DND-41 (cell line): Measurements from ENCODE around the gene KANTR.

Experiments used
- ATAC-seq: fragments of 200-7000 bp; cut with Tn5 transposase; 3 replicates; pipeline ENCODE4 v1.9.1; 2021; ENCODE audit warnings: low read depth; ENCODE audit not compliant: insufficient read depth
- DNase-seq: peaks from one replicate; pipeline ENCODE4 v3.0.0-alpha.2; 2020
- H2AFZ ChIP-seq: 2 replicates; pipeline ENCODE4 v1.6.0; 2012; ENCODE audit warnings: low read depth, low read length
- H3K27ac ChIP-seq: 2 replicates; pipeline ENCODE4 v1.5.1; 2012; ENCODE audit warnings: low read length, inconsistent platforms
- H3K27me3 ChIP-seq: fragments of 200-600 bp; sonication (generic); 2 replicates; pipeline ENCODE4 v1.6.0; 2012; ENCODE audit warnings: low read length, mild to moderate bottlenecking, inconsistent platforms; ENCODE audit not compliant: insufficient read depth, poor library complexity
- H3K36me3 ChIP-seq: 2 replicates; pipeline ENCODE4 v1.5.1; 2012; ENCODE audit warnings: low read length, inconsistent platforms; ENCODE audit not compliant: insufficient read depth
- H3K4me1 ChIP-seq: 2 replicates; pipeline ENCODE4 v1.5.1; 2012; ENCODE audit warnings: mild to moderate bottlenecking, low read length; ENCODE audit not compliant: insufficient read depth
- H3K4me2 ChIP-seq: 2 replicates; pipeline ENCODE4 v1.6.0; 2012; ENCODE audit warnings: mild to moderate bottlenecking, moderate library complexity, low read length, inconsistent platforms; ENCODE audit not compliant: insufficient read depth
- H3K4me3 ChIP-seq, 2 experiments: fragments of 200-600 bp in 1 of 2; shearing (Covaris generic) in 1 of 2; 2 replicates each; pipeline ENCODE4 v1.5.1; 2012 to 2016; ENCODE audit warnings: inconsistent platforms in 2 of 2, low read length in 2 of 2, mild to moderate bottlenecking in 2 of 2, low read depth in 1 of 2, moderate library complexity in 1 of 2
- H3K79me2 ChIP-seq: 2 replicates; pipeline ENCODE4 v1.6.0; 2012; ENCODE audit warnings: low read length, inconsistent platforms; ENCODE audit not compliant: insufficient read depth
- H3K9ac ChIP-seq: 2 replicates; pipeline ENCODE4 v1.6.0; 2012; ENCODE audit warnings: low read depth, mild to moderate bottlenecking, inconsistent platforms, low read length, moderate library complexity
- H3K9me3 ChIP-seq: 2 replicates; pipeline ENCODE4 v1.5.1; 2012; ENCODE audit warnings: low read length, moderate library complexity, mild to moderate bottlenecking, inconsistent platforms; ENCODE audit not compliant: insufficient read depth, severe bottlenecking
- H4K20me1 ChIP-seq: 2 replicates; pipeline ENCODE4 v1.6.0; 2012; ENCODE audit warnings: low read length; ENCODE audit not compliant: insufficient read depth
- EZH2 ChIP-seq: IDR thresholded peaks from 3 replicates; pipeline ENCODE4 v1.6.1; 2012; ENCODE audit warnings: borderline replicate concordance, low read depth, mild to moderate bottlenecking, moderate library complexity, low read length, inconsistent platforms; ENCODE audit not compliant: severe bottlenecking
- TF ChIP-seq, protein P1 (sequence below): IDR thresholded peaks from 2 replicates; pipeline ENCODE4 v1.5.1; 2012; ENCODE audit warnings: borderline replicate concordance, low read length, moderate library complexity, mild to moderate bottlenecking; ENCODE audit not compliant: poor library complexity, severe bottlenecking; ENCODE audit errors: extremely low read depth

The KANTR gene

DNA sequence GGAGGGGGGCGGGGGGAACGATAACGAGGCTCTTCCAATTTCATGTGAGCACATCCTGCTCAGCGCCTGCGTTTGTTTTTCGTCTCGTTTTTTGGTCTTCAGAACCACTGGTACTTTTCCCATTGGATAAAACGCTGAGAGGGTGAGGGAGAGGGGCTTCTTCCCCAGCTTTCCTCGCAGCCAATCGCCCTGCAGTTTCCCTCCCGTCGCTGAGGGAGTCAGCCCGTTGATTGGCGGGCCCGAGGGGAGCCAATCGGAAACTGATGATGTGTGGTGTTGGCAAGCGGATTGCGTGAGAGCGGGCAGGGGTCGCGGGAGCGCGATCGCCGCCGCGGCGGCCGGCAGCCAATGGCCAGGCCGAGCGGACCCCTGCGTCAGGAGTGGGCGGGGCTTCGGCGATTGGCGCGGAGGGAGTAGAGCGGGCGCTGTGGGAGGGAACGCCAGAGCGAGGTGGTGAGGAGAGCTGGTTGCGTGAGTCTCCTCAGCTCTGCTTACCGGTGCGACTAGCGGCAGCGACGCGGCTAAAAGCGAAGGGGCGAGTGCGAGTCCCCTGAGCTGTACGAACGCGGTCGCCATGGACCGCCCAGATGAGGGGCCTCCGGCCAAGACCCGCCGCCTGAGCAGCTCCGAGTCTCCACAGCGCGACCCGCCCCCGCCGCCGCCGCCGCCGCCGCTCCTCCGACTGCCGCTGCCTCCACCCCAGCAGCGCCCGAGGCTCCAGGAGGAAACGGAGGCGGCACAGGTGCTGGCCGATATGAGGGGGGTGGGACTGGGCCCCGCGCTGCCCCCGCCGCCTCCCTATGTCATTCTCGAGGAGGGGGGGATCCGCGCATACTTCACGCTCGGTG lies 11.8 kb upstream of the KANTR start, which contains the start of gene TSPYL2:
Gene TSPYL2, plus strand, starts transcription at position 443 of the 848 bp plus-strand sequence. Its CDS starts 132 bp downstream, at position 575.
- H3K4me3 ChIP-seq, result peak within 1 kb of the TSS; percentile 49 to 75; a peak in 3 of 4 replicates

DNA sequence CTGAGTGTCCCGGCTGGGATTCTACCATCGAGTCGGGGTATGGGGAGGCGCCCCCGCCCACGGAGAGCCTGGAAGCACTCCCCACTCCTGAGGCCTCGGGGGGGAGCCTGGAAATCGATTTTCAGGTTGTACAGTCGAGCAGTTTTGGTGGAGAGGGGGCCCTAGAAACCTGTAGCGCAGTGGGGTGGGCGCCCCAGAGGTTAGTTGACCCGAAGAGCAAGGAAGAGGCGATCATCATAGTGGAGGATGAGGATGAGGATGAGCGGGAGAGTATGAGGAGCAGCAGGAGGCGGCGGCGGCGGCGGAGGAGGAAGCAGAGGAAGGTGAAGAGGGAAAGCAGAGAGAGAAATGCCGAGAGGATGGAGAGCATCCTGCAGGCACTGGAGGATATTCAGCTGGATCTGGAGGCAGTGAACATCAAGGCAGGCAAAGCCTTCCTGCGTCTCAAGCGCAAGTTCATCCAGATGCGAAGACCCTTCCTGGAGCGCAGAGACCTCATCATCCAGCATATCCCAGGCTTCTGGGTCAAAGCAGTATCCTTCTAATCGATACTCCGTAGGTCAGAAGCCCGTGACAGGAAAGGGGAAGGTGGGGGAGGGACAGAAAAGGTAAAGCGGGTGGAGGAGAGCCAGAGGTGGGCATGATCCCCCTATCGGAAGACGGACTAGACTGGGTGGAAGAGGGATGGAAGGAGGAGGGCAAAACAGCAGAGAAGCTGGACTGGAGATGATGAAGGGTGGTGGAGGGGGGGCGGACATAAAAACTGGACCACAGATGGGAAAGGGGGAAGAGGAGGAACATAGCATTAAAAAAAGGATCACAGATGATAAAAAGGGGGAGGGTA lies 10.9 kb upstream of the KANTR start:
- H3K36me3 ChIP-seq, result peaks cover 34% of the 10 kb centered on the region
- peak overlapping the region; percentile 78 for H3K27ac ChIP-seq
- ATAC-seq (no peak), DNase-seq (no peak)
- H3K4me2 ChIP-seq, result peak overlapping the region; percentile 94
- H3K4me3 ChIP-seq, result peak overlapping the region; percentile 49 to 75; a peak in 3 of 4 replicates
- peaks cover 8% of the 10 kb centered on the region for H4K20me1 ChIP-seq
- no peak for TF ChIP-seq EZH2
- TF ChIP-seq, protein P1, sequence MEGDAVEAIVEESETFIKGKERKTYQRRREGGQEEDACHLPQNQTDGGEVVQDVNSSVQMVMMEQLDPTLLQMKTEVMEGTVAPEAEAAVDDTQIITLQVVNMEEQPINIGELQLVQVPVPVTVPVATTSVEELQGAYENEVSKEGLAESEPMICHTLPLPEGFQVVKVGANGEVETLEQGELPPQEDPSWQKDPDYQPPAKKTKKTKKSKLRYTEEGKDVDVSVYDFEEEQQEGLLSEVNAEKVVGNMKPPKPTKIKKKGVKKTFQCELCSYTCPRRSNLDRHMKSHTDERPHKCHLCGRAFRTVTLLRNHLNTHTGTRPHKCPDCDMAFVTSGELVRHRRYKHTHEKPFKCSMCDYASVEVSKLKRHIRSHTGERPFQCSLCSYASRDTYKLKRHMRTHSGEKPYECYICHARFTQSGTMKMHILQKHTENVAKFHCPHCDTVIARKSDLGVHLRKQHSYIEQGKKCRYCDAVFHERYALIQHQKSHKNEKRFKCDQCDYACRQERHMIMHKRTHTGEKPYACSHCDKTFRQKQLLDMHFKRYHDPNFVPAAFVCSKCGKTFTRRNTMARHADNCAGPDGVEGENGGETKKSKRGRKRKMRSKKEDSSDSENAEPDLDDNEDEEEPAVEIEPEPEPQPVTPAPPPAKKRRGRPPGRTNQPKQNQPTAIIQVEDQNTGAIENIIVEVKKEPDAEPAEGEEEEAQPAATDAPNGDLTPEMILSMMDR, result no peak
- peaks cover 20% of the 10 kb centered on the region for H3K79me2 ChIP-seq
- peak overlapping the region; percentile 78 for H3K9ac ChIP-seq
- peak overlapping the region; percentile 68 for H2AFZ ChIP-seq
- H3K27me3 ChIP-seq, result no peaks in the 10 kb centered on the region
- peaks cover 19% of the 10 kb centered on the region for H3K4me1 ChIP-seq
- no peaks in the 10 kb centered on the region for H3K9me3 ChIP-seq

More for the DNA sequence above, 11.8 kb upstream of the KANTR start, which contains the start of gene TSPYL2:
- DNase-seq (peak; percentile 94), ATAC-seq (peak; percentile 91)
- peaks cover 8% of the 10 kb centered on the region for H4K20me1 ChIP-seq
- peaks cover 19% of the 10 kb centered on the region for H3K4me1 ChIP-seq
- H3K27ac ChIP-seq, result peak within 1 kb of the TSS; percentile 78
- H3K9me3 ChIP-seq, result no peaks in the 10 kb centered on the region
- H3K79me2 ChIP-seq, result peaks cover 20% of the 10 kb centered on the region
- H3K36me3 ChIP-seq, result peaks cover 31% of the 10 kb centered on the region
- peak within 1 kb of the TSS; percentile 78 for H3K9ac ChIP-seq
- peak within 1 kb of the TSS; percentile 68 for H2AFZ ChIP-seq
- no peaks in the 10 kb centered on the region for H3K27me3 ChIP-seq
- H3K4me2 ChIP-seq, result peak within 1 kb of the TSS; percentile 94
- TF ChIP-seq EZH2, result no peak
- TF ChIP-seq, protein P1, result no peak

DNA sequence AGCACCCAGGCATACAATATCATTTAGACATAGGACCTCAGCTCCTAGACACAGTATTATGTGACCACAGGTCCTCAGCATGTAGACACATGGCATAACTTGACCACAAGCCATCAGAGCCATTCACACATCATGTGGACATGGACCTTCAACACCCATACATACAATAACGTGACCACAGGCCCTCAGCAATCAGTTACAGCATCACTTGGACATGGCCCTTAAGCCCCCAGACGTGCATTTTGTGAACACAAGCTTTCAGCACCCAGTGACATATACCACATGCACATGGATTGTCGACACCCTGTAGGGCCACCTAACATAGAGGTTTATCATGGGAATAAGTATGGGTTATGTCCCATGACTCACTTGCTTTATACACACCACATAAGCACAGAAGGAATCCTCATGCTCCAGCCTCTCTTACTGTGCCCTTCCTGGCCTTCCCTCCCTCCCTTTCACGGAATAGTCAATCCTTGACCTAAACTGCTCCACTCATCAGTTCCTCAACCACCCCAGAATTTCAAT lies 9.8 kb upstream of the KANTR start:
- H2AFZ ChIP-seq, result no peak overlapping the region
- H3K27ac ChIP-seq, result no peak overlapping the region
- peaks cover 20% of the 10 kb centered on the region for H3K79me2 ChIP-seq
- H4K20me1 ChIP-seq, result peaks cover 8% of the 10 kb centered on the region
- peaks cover 19% of the 10 kb centered on the region for H3K4me1 ChIP-seq
- DNase-seq (no peak), ATAC-seq (no peak)
- no peaks in the 10 kb centered on the region for H3K9me3 ChIP-seq
- TF ChIP-seq EZH2, result no peak
- TF ChIP-seq, protein P1, result no peak
- no peak overlapping the region for H3K9ac ChIP-seq
- no peak overlapping the region for H3K4me3 ChIP-seq
- H3K4me2 ChIP-seq, result peak overlapping the region; percentile 94; the same call in 1 of the 2 replicates
- peaks cover 34% of the 10 kb centered on the region for H3K36me3 ChIP-seq
- H3K27me3 ChIP-seq, result no peaks in the 10 kb centered on the region
